Measurements from ENCODE around the gene PHOSPHO1. TPM values are rescaled to one million over a fixed set of nuclear protein-coding genes. Genes with fewer than 3 reads are reported as not detected.

Gene PHOSPHO1
- total and polyA plus RNA-seq, 2 donors (not counting 1 experiment from before 2014, with no cell fraction given), result 0.14 to 0.17 TPM

- H3K4me2 ChIP-seq (ENCODE audit: extremely low read depth, insufficient read depth, low read length), result no peak overlapping the region
- no peaks in the 10 kb centered on the region for H3K79me2 ChIP-seq (ENCODE audit: control insufficient read depth, insufficient read depth, low read length)
- H3K4me1 ChIP-seq (ENCODE audit: control insufficient read depth, extremely low read depth, insufficient read depth, low read length), result peaks cover 3% of the 10 kb centered on the region
- DNase-seq (ENCODE audit: low read depth in 2 of 2), result no peak
- TF ChIP-seq CTCF (conservative IDR thresholded peaks at IDR 0.05 in 1 of 2, IDR thresholded peaks at IDR 0.05 in 1 of 2; ENCODE audit: low read depth in 1 of 2, low read length in 2 of 2) (no peak), EZH2 (IDR thresholded peaks at IDR 0.05; ENCODE audit: low read length, missing control alignments) (no peak)
- no peaks in the 10 kb centered on the region for H3K9me3 ChIP-seq (ENCODE audit: control insufficient read depth, insufficient read depth, low read depth, low read length)
- H4K20me1 ChIP-seq (ENCODE audit: control insufficient read depth, extremely low read depth, insufficient read depth, low read length), result no peaks in the 10 kb centered on the region
- H3K36me3 ChIP-seq (ENCODE audit: control insufficient read depth, insufficient read depth, low read length), result no peaks in the 10 kb centered on the region
- H3K4me3 ChIP-seq (replicated peaks in 1 of 4; ENCODE audit: control extremely low read depth in 1 of 4, insufficient read depth in 1 of 4, low read depth in 3 of 4, low read length in 4 of 4), result no peak overlapping the region
- no peak overlapping the region for H3K9ac ChIP-seq (ENCODE audit: insufficient read depth, low read length)
- no peak overlapping the region for H2AFZ ChIP-seq (ENCODE audit: low read length)
- no peaks in the 10 kb centered on the region for H3K27me3 ChIP-seq (ENCODE audit: control insufficient read depth, insufficient read depth, low read length)
- no peak overlapping the region for H3K27ac ChIP-seq (ENCODE audit: insufficient read depth, low read length)
These were observed 34.8 kb downstream of the PHOSPHO1 start for GRCh38 chr17:49195751-49196150.

GRCh38 chr17:49194297-49194607, 36.3 kb downstream of the PHOSPHO1 start:
- H2AFZ ChIP-seq (ENCODE audit: low read length), result no peak overlapping the region
- H3K9me3 ChIP-seq (ENCODE audit: control insufficient read depth, insufficient read depth, low read depth, low read length), result no peaks in the 10 kb centered on the region
- peaks cover 3% of the 10 kb centered on the region for H3K4me1 ChIP-seq (ENCODE audit: control insufficient read depth, extremely low read depth, insufficient read depth, low read length)
- no peak overlapping the region for H3K4me2 ChIP-seq (ENCODE audit: extremely low read depth, insufficient read depth, low read length)
- DNase-seq (ENCODE audit: low read depth in 2 of 2), result no peak
- no peak overlapping the region for H3K9ac ChIP-seq (ENCODE audit: insufficient read depth, low read length)
- H3K27ac ChIP-seq (ENCODE audit: insufficient read depth, low read length), result no peak overlapping the region
- no peaks in the 10 kb centered on the region for H3K79me2 ChIP-seq (ENCODE audit: control insufficient read depth, insufficient read depth, low read length)
- no peaks in the 10 kb centered on the region for H3K27me3 ChIP-seq (ENCODE audit: control insufficient read depth, insufficient read depth, low read length)
- no peaks in the 10 kb centered on the region for H4K20me1 ChIP-seq (ENCODE audit: control insufficient read depth, extremely low read depth, insufficient read depth, low read length)
- TF ChIP-seq CTCF (conservative IDR thresholded peaks at IDR 0.05 in 1 of 2, IDR thresholded peaks at IDR 0.05 in 1 of 2; ENCODE audit: low read depth in 1 of 2, low read length in 2 of 2), result no peak
- TF ChIP-seq EZH2 (IDR thresholded peaks at IDR 0.05; ENCODE audit: low read length, missing control alignments), result no peak
- H3K36me3 ChIP-seq (ENCODE audit: control insufficient read depth, insufficient read depth, low read length), result no peaks in the 10 kb centered on the region
- H3K4me3 ChIP-seq (replicated peaks in 1 of 4; ENCODE audit: control extremely low read depth in 1 of 4, insufficient read depth in 1 of 4, low read depth in 3 of 4, low read length in 4 of 4), result peak overlapping the region in 1 of 4 experiments; percentile 57

- peak overlapping the region; percentile 44 to 84 (median 62) for H3K4me3 ChIP-seq (replicated peaks in 1 of 4; ENCODE audit: control extremely low read depth in 1 of 4, insufficient read depth in 1 of 4, low read depth in 3 of 4, low read length in 4 of 4)
- H4K20me1 ChIP-seq (ENCODE audit: control insufficient read depth, extremely low read depth, insufficient read depth, low read length), result no peaks in the 10 kb centered on the region
- H3K9ac ChIP-seq (ENCODE audit: insufficient read depth, low read length), result peak overlapping the region; percentile 55
- TF ChIP-seq EZH2 (IDR thresholded peaks at IDR 0.05; ENCODE audit: low read length, missing control alignments) (no peak), CTCF (conservative IDR thresholded peaks at IDR 0.05 in 1 of 2, IDR thresholded peaks at IDR 0.05 in 1 of 2; ENCODE audit: low read depth in 1 of 2, low read length in 2 of 2) (no peak)
- peak overlapping the region; percentile 72 for H3K4me2 ChIP-seq (ENCODE audit: extremely low read depth, insufficient read depth, low read length)
- no peaks in the 10 kb centered on the region for H3K79me2 ChIP-seq (ENCODE audit: control insufficient read depth, insufficient read depth, low read length)
- H3K27me3 ChIP-seq (ENCODE audit: control insufficient read depth, insufficient read depth, low read length), result no peaks in the 10 kb centered on the region
- H3K9me3 ChIP-seq (ENCODE audit: control insufficient read depth, insufficient read depth, low read depth, low read length), result no peaks in the 10 kb centered on the region
- peaks cover 3% of the 10 kb centered on the region for H3K4me1 ChIP-seq (ENCODE audit: control insufficient read depth, extremely low read depth, insufficient read depth, low read length)
- DNase-seq (ENCODE audit: low read depth in 2 of 2), result peak; percentile 59 to 77
- no peaks in the 10 kb centered on the region for H3K36me3 ChIP-seq (ENCODE audit: control insufficient read depth, insufficient read depth, low read length)
- H2AFZ ChIP-seq (ENCODE audit: low read length), result peak overlapping the region; percentile 84
- H3K27ac ChIP-seq (ENCODE audit: insufficient read depth, low read length), result peak overlapping the region; percentile 87
These were observed 36.9 kb downstream of the PHOSPHO1 start for GRCh38 chr17:49193513-49194296.

Data from fibroblast of lung (primary cell).